ENCODE results near the gene AKTIP.
A peak's percentile ranks its signal among the peaks of the same experiment; 100 is the strongest.
"Not testable (repeated sequence)": the region's sequence is repeated elsewhere in the genome, so short reads cannot be mapped to it uniquely, and the experiment has no call there.

Gene AKTIP

GRCh38 chr16:53515259-53515658 is 12.2 kb upstream of the AKTIP start:
- DNase-seq = no peak

GRCh38 chr16:53512795-53513194 is 9.8 kb upstream of the AKTIP start:
- not testable (repeated sequence) for DNase-seq

GRCh38 chr16:53511403-53512280 is 8.6 kb upstream of the AKTIP start:
- DNase-seq = no peak

GRCh38 chr16:53511084-53511402 is 8.0 kb upstream of the AKTIP start:
- no peak for DNase-seq

GRCh38 chr16:53510704-53511070 is 7.7 kb upstream of the AKTIP start:
- no peak for DNase-seq

- DNase-seq = peak; percentile 48 to 50
Observed at GRCh38 chr16:53509906-53510703, 7.1 kb upstream of the AKTIP start.

GRCh38 chr16:53507464-53508179 is 4.6 kb upstream of the AKTIP start:
- DNase-seq = no peak

GRCh38 chr16:53506254-53506653 is 3.2 kb upstream of the AKTIP start:
- no peak for DNase-seq

- peak; percentile 12 to 44 for DNase-seq
Observed at GRCh38 chr16:53504665-53505064, 1.7 kb upstream of the AKTIP start.

GRCh38 chr16:53503991-53504663 is 1.1 kb upstream of the AKTIP start:
- peak; percentile 22 for DNase-seq

GRCh38 chr16:53503270-53503923 is 388 bp upstream of the AKTIP start:
- peak; percentile 99 to 100 for DNase-seq

GRCh38 chr16:53501216-53501859 is 1.7 kb downstream of the AKTIP start:
- no peak for DNase-seq

- DNase-seq = no peak
Observed at GRCh38 chr16:53498984-53499383, 4.0 kb downstream of the AKTIP start.

GRCh38 chr16:53495325-53495724 is 7.7 kb downstream of the AKTIP start:
- DNase-seq = no peak

- no peak for DNase-seq
Observed at GRCh38 chr16:53494636-53495035, 8.4 kb downstream of the AKTIP start.

GRCh38 chr16:53492503-53492902 is 10.5 kb downstream of the AKTIP start:
- no peak for DNase-seq

- no peak for DNase-seq
Observed at GRCh38 chr16:53489755-53490154, 13.3 kb downstream of the AKTIP start.

- DNase-seq = no peak
Observed at GRCh38 chr16:53486230-53486629, 16.8 kb downstream of the AKTIP start.

- DNase-seq = no peak
Observed at GRCh38 chr16:53484542-53484941, 18.5 kb downstream of the AKTIP start.

- no peak for DNase-seq
Observed at GRCh38 chr16:53482123-53482522, 20.9 kb downstream of the AKTIP start.

GRCh38 chr16:53480394-53480793 is 22.6 kb downstream of the AKTIP start:
- no peak for DNase-seq

- no peak for DNase-seq
Observed at GRCh38 chr16:53478965-53479364, 24.0 kb downstream of the AKTIP start.
